Measurements from ENCODE around the gene PXK. TPM values are rescaled to one million over a fixed set of nuclear protein-coding genes. Genes with fewer than 3 reads are reported as not detected.
A peak's percentile ranks its signal among the peaks of the same experiment; 100 is the strongest.

Gene PXK
- total and polyA plus RNA-seq, 8 donors: 8.3 to 54.0 (median 31.1) TPM

DNA sequence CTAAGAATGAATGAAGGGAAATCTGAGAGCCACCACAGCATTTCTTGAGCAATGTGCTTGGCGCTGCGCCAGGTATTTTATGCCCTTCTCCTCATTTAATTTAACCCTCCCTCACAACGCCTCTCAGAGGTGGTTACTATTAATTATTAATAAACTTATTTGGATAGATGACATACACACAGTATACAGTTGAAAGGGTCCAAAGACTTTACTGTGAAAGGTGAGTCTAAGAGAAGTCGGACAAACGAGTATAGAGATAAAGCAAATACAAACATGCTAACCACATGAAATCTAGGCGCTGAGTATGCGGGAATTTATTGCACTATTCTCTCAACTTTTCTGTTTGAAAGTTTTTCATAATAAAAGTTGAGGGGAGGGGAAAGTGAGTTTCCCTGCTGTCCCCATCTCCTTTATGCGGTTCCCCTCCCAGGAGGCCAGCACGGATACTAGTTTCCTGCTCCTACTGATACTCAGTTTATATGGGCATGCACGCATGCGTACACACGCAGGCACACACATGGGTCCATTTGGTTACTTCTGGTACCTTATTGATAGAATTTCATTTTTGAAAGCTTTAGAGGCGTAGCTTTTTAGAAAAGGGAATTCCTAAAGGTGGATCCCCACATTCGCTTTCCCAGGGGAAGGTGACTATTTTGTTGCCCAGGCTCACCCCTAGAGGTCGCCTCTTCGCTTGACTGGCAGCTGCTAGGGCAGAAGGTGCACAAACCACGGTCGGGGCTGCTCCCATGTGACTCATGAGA is 130.7 kb downstream of the PXK start:
- DNase-seq: peak; percentile 73 to 81
- Histone ChIP-seq H3K9me3 (no peaks in the 10 kb centered on the region), H3K27ac (no peak overlapping the region), H3K4me3 (peak overlapping the region; percentile 11 to 31 (median 14)), H3K27me3 (no peaks in the 10 kb centered on the region), H3K36me3 (no peaks in the 10 kb centered on the region), H3K4me1 (peaks cover 6 to 13% (median 10%) of the 10 kb centered on the region in 4 donors)
- intact Hi-C loops (cut with DNase I; ENCODE audit: low total_unique reads): no loop called here
- TF ChIP-seq EP300 (IDR thresholded peaks at IDR 0.05): no peak
- TF ChIP-seq POLR2AphosphoS5 (IDR thresholded peaks at IDR 0.05): peak in 1 of 3 donors; percentile 54
- TF ChIP-seq, protein P1, sequence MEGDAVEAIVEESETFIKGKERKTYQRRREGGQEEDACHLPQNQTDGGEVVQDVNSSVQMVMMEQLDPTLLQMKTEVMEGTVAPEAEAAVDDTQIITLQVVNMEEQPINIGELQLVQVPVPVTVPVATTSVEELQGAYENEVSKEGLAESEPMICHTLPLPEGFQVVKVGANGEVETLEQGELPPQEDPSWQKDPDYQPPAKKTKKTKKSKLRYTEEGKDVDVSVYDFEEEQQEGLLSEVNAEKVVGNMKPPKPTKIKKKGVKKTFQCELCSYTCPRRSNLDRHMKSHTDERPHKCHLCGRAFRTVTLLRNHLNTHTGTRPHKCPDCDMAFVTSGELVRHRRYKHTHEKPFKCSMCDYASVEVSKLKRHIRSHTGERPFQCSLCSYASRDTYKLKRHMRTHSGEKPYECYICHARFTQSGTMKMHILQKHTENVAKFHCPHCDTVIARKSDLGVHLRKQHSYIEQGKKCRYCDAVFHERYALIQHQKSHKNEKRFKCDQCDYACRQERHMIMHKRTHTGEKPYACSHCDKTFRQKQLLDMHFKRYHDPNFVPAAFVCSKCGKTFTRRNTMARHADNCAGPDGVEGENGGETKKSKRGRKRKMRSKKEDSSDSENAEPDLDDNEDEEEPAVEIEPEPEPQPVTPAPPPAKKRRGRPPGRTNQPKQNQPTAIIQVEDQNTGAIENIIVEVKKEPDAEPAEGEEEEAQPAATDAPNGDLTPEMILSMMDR (IDR thresholded peaks at IDR 0.05): peak in 5 of 7 experiments; percentile 59 to 77 (median 61)
- 15 to 19% (median 17%) methylated on average over 18 of the region's 18 CpGs for WGBS, 5 donors

DNA sequence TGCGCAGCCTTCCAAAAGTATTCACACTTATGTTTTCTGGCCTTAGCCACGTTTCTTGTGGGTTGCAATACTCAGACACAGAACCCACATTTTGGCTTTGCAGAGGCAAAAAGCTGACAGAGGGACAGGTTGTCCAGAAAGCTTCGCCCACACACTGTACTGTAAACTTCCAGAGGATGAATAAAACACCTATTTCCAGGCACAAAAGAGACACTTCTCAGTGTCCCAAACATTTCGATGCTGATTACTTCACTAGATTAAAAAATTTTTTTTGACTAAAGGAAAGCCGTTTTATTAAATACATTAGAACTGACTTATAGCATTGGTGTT is 131.2 kb downstream of the PXK start:
- intact Hi-C loops (cut with DNase I; ENCODE audit: low total_unique reads): no loop called here
- Histone ChIP-seq H3K27me3 (no peaks in the 10 kb centered on the region), H3K4me1 (peaks cover 6 to 13% (median 10%) of the 10 kb centered on the region in 4 donors), H3K36me3 (no peaks in the 10 kb centered on the region), H3K9me3 (no peaks in the 10 kb centered on the region), H3K27ac (no peak overlapping the region), H3K4me3 (peak overlapping the region in 1 of 4 donors; percentile 31)
- 33 to 41% (median 34%) methylated on average over 5 of the region's 5 CpGs for WGBS, 5 donors
- TF ChIP-seq POLR2A (IDR thresholded peaks at IDR 0.05) (no peak), EP300 (IDR thresholded peaks at IDR 0.05) (no peak), POLR2AphosphoS5 (IDR thresholded peaks at IDR 0.05) (no peak)
- TF ChIP-seq, protein P1 (IDR thresholded peaks at IDR 0.05): no peak
- no peak for DNase-seq

DNA sequence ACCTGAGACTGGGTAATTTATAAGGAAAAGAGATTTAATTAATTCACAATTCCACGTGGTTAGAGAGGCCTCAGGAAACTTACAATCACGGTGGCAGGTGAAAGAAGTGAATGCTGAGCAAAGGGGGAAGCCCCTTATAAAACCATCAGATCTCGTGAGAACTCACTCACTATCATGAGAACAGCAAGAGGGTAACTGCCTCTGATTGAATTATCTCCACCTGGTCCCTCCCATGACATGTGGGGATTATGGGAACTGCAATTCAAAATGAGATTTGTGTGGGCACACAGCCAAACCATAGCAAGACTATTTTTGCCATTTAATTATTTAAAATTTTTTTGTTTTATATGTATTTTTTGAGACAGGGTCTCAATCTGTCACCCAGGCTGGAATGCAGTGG is 132.2 kb downstream of the PXK start:
- Histone ChIP-seq H3K4me3 (no peak overlapping the region), H3K36me3 (no peaks in the 10 kb centered on the region), H3K9me3 (no peaks in the 10 kb centered on the region), H3K27me3 (no peaks in the 10 kb centered on the region), H3K27ac (no peak overlapping the region), H3K4me1 (peaks cover 6 to 13% (median 10%) of the 10 kb centered on the region in 4 donors)
- TF ChIP-seq EP300 (IDR thresholded peaks at IDR 0.05): no peak
- TF ChIP-seq POLR2A (IDR thresholded peaks at IDR 0.05): no peak
- TF ChIP-seq, protein P1 (IDR thresholded peaks at IDR 0.05): no peak
- no peak for TF ChIP-seq POLR2AphosphoS5 (IDR thresholded peaks at IDR 0.05)
- intact Hi-C loops (cut with DNase I; ENCODE audit: low total_unique reads): no loop called here
- DNase-seq: no peak
- WGBS, 5 donors: 60 to 85% (median 70%) methylated on average over 3 of the region's 3 CpGs

DNA sequence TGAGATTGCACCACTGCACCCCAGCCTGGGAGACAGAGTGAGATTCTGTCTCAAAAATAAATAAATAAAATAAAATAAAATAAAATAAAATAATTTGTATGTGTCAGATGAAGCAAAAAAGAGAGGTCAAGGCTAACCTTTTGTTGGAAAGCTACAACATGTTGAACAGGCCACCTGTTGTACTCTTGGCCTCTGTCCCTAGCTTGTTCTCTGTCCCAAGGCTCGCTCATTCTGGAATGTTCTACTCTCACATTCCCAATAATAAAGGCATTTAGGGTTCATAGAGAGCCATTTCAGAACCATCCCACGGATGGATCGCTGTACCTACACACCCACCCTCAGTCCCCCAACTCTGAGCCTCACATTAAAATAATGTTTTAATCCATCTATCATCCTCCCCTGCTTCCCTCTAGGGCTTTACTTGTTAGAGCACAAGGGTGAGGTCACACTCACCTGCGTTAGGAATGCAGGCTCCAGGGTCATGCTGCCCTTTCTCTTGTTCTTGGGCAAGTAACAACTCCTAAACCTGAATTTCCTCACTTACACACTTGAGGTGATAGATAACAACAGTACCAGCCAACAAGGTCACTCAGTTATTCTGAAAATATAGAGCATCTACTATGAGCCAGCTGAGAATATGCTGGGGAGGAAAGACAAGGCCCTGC is 134.3 kb downstream of the PXK start:
- H3K4me1 ChIP-seq: peaks cover 6 to 28% (median 19%) of the 10 kb centered on the region in 4 donors
- H3K36me3 ChIP-seq: no peaks in the 10 kb centered on the region
- no peak overlapping the region for H3K4me3 ChIP-seq
- no peak overlapping the region for H3K27ac ChIP-seq
- WGBS, 5 donors: 88 to 92% (median 89%) methylated on average over 4 of the region's 4 CpGs
- no peak for TF ChIP-seq POLR2A (IDR thresholded peaks at IDR 0.05)
- H3K9me3 ChIP-seq: no peaks in the 10 kb centered on the region
- H3K27me3 ChIP-seq: no peaks in the 10 kb centered on the region
- no peak for DNase-seq
- intact Hi-C loops (cut with DNase I; ENCODE audit: low total_unique reads): no loop called here

DNA sequence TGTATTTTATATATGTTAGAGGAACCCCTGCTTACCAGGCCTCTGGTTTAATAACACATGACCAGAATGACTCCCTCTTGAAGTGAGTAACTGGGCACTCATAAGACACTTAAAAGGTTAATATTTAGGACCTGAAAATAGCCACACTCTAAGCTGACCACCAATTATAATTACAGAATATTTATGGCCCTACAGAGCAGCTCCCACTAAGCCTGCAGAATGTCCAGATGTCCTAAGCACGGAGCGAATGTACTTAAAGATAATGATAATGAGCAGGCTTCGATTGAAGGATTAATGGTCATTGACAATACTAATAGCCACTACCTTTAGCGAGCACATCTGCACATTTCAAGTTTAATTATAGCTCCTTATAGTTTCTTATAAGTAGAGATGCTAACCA is 136.4 kb downstream of the PXK start:
- TF ChIP-seq EP300 (IDR thresholded peaks at IDR 0.05) (no peak), POLR2AphosphoS5 (IDR thresholded peaks at IDR 0.05) (no peak), POLR2A (IDR thresholded peaks at IDR 0.05) (no peak)
- TF ChIP-seq, protein P1 (IDR thresholded peaks at IDR 0.05): no peak
- Histone ChIP-seq H3K9me3 (no peaks in the 10 kb centered on the region), H3K27me3 (no peaks in the 10 kb centered on the region), H3K27ac (no peak overlapping the region), H3K36me3 (no peaks in the 10 kb centered on the region), H3K4me3 (no peak overlapping the region), H3K4me1 (peaks cover 0 to 16% (median 10%) of the 10 kb centered on the region in 4 donors)
- no peak for DNase-seq
- intact Hi-C loops (cut with DNase I; ENCODE audit: low total_unique reads): no loop called here
- 72 to 91% (median 88%) methylated on average over 4 of the region's 4 CpGs for WGBS, 5 donors
